ENCODE data around the gene NUP205. TPM values are rescaled to one million over a fixed set of nuclear protein-coding genes. Genes with fewer than 3 reads are reported as not detected.

Gene NUP205
- total and polyA plus RNA-seq, 2 of the 13 experiments (the other 11 are each of a cell fraction or from before 2014, with no cell fraction given), result 46.2 to 87.2 TPM

DNA sequence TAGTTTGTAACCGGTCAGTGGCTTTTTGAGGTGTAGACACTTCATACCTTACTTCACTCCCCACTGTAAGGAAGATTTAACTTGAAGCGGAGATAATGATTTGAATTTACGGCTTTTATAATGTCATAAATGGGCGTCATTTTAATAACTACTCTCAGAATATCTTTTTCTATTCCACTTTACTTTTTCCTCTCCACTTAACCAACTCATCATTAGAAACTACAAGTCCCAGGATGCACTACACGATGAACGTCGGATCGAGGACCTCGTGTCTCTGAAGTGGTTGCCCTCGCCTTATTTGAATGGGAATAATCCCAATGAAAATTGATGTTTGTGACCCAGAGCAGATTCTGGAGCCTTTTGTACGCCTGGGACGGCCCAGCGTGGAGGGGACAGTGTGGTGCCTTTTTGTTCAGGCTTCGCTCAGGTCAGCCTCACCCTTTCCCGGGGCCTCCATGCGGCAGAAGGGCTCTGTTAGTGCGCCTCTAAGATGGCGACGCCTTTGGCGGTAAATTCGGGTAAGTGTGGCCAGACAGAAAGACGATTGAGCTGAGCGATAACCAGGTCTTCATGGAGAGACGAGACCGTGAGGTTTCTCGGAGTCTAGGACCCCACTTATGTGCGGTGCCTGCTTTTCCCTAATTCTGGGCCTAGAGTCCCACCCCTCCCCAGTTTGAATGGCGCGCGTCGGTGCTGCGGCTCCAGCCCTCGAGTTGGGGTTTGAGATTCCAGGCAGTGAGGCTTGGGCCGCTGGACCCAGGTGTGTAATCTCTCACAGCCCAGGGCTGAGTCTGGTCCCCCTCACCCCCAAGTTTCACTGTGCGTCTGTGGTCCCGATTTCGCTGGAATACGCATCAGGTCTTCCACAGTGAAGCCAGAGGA is at the start of gene NUP205 (continued):
- TF ChIP-seq ZNF816 (CRISPR knock-in tag; IDR thresholded peaks at IDR 0.05; ENCODE audit: borderline replicate concordance) (0 out of 2 replicates have a peak, but pooled peaks have one; percentile 80), POGZ (CRISPR knock-in tag; IDR thresholded peaks at IDR 0.05) (peak; percentile 70), TARDBP (CRISPR knock-in tag; IDR thresholded peaks at IDR 0.05) (peak; percentile 45; the same call in 1 of the 2 replicates), JDP2 (CRISPR knock-in tag; IDR thresholded peaks at IDR 0.05; ENCODE audit: borderline replicate concordance) (no peak), TOPORS (CRISPR knock-in tag; IDR thresholded peaks at IDR 0.05) (no peak), MBD4 (IDR thresholded peaks at IDR 0.05; ENCODE audit: borderline replicate concordance, low read length) (no peak), HNRNPLL (IDR thresholded peaks at IDR 0.05; ENCODE audit: low read depth, low read length, poor library complexity, severe bottlenecking) (no peak), ZNF329 (CRISPR knock-in tag; IDR thresholded peaks at IDR 0.05; ENCODE audit: low read depth) (peak; percentile 56; the same call in 1 of the 2 replicates), SRSF9 (IDR thresholded peaks at IDR 0.05; ENCODE audit: borderline replicate concordance, insufficient read depth, low read depth, low read length, poor library complexity, severe bottlenecking) (no peak)
- TF ChIP-seq, protein P1, sequence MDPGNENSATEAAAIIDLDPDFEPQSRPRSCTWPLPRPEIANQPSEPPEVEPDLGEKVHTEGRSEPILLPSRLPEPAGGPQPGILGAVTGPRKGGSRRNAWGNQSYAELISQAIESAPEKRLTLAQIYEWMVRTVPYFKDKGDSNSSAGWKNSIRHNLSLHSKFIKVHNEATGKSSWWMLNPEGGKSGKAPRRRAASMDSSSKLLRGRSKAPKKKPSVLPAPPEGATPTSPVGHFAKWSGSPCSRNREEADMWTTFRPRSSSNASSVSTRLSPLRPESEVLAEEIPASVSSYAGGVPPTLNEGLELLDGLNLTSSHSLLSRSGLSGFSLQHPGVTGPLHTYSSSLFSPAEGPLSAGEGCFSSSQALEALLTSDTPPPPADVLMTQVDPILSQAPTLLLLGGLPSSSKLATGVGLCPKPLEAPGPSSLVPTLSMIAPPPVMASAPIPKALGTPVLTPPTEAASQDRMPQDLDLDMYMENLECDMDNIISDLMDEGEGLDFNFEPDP (CRISPR knock-in tag; conservative IDR thresholded peaks at IDR 0.05), result no peak
- TF ChIP-seq, protein P2, sequence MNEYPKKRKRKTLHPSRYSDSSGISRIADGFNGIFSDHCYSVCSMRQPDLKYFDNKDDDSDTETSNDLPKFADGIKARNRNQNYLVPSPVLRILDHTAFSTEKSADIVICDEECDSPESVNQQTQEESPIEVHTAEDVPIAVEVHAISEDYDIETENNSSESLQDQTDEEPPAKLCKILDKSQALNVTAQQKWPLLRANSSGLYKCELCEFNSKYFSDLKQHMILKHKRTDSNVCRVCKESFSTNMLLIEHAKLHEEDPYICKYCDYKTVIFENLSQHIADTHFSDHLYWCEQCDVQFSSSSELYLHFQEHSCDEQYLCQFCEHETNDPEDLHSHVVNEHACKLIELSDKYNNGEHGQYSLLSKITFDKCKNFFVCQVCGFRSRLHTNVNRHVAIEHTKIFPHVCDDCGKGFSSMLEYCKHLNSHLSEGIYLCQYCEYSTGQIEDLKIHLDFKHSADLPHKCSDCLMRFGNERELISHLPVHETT (CRISPR knock-in tag; conservative IDR thresholded peaks at IDR 0.05), result 0 out of 2 replicates have a peak, but pooled peaks have one; percentile 64
- TF ChIP-seq, protein P3, sequence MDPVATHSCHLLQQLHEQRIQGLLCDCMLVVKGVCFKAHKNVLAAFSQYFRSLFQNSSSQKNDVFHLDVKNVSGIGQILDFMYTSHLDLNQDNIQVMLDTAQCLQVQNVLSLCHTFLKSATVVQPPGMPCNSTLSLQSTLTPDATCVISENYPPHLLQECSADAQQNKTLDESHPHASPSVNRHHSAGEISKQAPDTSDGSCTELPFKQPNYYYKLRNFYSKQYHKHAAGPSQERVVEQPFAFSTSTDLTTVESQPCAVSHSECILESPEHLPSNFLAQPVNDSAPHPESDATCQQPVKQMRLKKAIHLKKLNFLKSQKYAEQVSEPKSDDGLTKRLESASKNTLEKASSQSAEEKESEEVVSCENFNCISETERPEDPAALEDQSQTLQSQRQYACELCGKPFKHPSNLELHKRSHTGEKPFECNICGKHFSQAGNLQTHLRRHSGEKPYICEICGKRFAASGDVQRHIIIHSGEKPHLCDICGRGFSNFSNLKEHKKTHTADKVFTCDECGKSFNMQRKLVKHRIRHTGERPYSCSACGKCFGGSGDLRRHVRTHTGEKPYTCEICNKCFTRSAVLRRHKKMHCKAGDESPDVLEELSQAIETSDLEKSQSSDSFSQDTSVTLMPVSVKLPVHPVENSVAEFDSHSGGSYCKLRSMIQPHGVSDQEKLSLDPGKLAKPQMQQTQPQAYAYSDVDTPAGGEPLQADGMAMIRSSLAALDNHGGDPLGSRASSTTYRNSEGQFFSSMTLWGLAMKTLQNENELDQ (CRISPR knock-in tag; IDR thresholded peaks at IDR 0.05; ENCODE audit: borderline replicate concordance), result no peak
- TF ChIP-seq, protein P4, sequence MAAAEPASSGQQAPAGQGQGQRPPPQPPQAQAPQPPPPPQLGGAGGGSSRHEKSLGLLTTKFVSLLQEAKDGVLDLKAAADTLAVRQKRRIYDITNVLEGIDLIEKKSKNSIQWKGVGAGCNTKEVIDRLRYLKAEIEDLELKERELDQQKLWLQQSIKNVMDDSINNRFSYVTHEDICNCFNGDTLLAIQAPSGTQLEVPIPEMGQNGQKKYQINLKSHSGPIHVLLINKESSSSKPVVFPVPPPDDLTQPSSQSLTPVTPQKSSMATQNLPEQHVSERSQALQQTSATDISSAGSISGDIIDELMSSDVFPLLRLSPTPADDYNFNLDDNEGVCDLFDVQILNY (CRISPR knock-in tag; conservative IDR thresholded peaks at IDR 0.05), result peak; percentile 85
- TF ChIP-seq, protein P5, sequence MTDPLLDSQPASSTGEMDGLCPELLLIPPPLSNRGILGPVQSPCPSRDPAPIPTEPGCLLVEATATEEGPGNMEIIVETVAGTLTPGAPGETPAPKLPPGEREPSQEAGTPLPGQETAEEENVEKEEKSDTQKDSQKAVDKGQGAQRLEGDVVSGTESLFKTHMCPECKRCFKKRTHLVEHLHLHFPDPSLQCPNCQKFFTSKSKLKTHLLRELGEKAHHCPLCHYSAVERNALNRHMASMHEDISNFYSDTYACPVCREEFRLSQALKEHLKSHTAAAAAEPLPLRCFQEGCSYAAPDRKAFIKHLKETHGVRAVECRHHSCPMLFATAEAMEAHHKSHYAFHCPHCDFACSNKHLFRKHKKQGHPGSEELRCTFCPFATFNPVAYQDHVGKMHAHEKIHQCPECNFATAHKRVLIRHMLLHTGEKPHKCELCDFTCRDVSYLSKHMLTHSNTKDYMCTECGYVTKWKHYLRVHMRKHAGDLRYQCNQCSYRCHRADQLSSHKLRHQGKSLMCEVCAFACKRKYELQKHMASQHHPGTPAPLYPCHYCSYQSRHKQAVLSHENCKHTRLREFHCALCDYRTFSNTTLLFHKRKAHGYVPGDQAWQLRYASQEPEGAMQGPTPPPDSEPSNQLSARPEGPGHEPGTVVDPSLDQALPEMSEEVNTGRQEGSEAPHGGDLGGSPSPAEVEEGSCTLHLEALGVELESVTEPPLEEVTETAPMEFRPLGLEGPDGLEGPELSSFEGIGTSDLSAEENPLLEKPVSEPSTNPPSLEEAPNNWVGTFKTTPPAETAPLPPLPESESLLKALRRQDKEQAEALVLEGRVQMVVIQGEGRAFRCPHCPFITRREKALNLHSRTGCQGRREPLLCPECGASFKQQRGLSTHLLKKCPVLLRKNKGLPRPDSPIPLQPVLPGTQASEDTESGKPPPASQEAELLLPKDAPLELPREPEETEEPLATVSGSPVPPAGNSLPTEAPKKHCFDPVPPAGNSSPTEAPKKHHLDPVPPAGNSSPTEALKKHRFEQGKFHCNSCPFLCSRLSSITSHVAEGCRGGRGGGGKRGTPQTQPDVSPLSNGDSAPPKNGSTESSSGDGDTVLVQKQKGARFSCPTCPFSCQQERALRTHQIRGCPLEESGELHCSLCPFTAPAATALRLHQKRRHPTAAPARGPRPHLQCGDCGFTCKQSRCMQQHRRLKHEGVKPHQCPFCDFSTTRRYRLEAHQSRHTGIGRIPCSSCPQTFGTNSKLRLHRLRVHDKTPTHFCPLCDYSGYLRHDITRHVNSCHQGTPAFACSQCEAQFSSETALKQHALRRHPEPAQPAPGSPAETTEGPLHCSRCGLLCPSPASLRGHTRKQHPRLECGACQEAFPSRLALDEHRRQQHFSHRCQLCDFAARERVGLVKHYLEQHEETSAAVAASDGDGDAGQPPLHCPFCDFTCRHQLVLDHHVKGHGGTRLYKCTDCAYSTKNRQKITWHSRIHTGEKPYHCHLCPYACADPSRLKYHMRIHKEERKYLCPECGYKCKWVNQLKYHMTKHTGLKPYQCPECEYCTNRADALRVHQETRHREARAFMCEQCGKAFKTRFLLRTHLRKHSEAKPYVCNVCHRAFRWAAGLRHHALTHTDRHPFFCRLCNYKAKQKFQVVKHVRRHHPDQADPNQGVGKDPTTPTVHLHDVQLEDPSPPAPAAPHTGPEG (CRISPR knock-in tag; IDR thresholded peaks at IDR 0.05), result no peak
- TF ChIP-seq, protein P6, sequence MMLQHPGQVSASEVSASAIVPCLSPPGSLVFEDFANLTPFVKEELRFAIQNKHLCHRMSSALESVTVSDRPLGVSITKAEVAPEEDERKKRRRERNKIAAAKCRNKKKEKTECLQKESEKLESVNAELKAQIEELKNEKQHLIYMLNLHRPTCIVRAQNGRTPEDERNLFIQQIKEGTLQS (CRISPR knock-in tag; IDR thresholded peaks at IDR 0.05), result no peak

Data from HepG2 (cell line).